GM21825 (cell line): ENCODE results near the gene TIMMDC1.
"Not testable (repeated sequence)": the region's sequence is repeated elsewhere in the genome, so short reads cannot be mapped to it uniquely, and the experiment has no call there.

Experiments
- ATAC-seq: cut with Tn5 transposase; IDR thresholded peaks from one replicate; pipeline ENCODE4 v1.9.1; 2021; ENCODE audit warnings: mild to moderate bottlenecking, moderate library complexity; ENCODE audit not compliant: unreplicated experiment

The TIMMDC1 gene

GRCh38 chr3:119553823-119554415 is 55.6 kb downstream of the TIMMDC1 start:
- no peak for ATAC-seq

DNA sequence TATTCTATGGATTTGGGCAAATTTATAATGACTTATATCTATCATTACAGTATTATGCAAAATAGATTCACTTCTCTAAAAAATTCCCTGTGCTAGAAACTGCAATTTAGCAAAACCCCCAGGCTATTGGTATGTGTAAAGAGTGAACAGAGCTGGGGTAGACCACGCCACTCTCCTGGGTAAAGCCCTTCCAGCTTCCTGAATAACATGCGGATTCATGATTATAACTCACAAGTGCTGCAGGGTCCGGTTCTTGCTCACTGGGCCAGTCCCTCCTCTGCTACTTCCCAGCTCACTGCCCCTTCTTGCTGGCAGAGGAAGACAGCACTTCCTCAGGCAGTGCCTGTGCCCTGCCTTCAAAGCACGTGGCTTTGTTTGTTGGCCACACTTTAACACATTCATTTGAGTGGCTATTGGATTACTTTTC is 57.0 kb downstream of the TIMMDC1 start:
- no peak for ATAC-seq

DNA sequence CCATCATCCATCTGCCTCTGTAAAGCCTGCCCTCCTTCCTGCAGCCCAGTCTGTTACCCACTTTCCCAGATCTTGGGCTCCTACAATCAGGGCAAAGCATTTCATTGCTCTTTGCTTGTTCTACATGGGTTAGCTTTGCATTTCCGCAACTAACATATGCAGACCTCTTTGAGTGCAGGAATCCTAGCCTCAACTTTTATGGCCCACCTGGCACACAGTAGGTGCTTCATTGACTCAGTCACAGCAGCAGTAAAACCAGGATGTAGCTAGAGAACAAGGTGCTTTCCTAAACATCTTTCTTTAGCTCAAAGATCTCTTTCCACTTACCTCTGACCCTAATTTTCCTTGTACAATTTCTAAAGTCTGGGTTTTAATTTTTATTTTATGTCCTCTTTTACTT is 57.6 kb downstream of the TIMMDC1 start:
- ATAC-seq = no peak

GRCh38 chr3:119557192-119557876 is 59.0 kb downstream of the TIMMDC1 start:
- no peak for ATAC-seq

DNA sequence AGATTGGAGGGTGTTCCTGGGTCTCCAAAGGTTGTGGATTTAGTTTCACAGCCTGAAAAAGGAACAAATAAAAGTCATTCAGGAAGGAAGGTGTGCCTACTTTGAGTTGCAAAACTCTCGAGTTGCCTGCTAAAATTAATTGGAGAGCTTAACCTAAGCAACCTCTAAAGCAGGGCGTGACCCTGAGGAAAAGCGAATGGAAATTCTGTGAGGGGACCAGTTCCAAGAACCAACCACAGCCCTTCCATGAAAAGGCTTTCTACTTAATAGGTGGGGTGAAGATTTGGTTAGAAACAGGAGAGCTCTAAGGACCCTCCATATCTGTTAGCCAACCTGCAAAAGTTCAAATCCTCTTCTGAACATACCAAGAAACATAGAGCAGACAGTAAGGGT is 59.5 kb downstream of the TIMMDC1 start:
- no peak for ATAC-seq

DNA sequence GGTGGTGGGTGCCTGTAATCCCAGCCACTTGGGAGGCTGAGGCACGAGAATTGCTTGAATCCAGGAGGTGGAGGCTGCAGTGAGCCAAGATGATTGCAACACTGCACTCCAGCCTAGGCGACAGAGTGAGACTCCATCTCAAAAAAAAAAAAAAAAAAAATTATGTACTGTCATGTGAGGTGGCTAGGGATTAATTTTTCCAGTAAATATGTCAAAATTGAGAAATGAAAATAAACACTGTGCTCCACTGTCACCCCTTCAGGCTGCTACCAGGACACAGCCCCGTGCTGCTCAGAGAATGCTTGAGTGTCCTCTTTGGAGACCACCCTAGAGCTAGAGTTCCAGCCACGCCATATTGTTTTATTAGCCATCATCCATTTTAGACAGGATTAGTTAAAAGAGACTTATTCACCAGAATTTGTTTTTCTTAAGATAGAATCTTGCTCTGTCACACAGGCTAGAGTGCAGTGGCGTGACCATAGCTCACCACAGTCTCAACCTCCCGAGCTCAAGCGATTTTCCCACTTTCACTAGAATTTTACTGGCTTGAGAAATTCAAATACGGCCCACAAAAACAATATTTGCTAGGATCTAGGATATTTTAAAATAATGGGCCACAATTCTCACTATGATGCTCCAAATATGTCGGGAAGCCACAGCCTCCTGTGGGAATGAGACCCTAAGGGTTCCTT is 60.4 kb downstream of the TIMMDC1 start:
- no peak for ATAC-seq

- ATAC-seq = peak; percentile 56
These were observed 61.2 kb downstream of the TIMMDC1 start, which contains the start of gene CD80 for GRCh38 chr3:119559441-119559963. CD80 (minus strand) TSS chr3:119559614; CDS start chr3:119557728, 1,886 bp downstream.

- no peak for ATAC-seq
These were observed 61.8 kb downstream of the TIMMDC1 start for GRCh38 chr3:119560160-119560559.

DNA sequence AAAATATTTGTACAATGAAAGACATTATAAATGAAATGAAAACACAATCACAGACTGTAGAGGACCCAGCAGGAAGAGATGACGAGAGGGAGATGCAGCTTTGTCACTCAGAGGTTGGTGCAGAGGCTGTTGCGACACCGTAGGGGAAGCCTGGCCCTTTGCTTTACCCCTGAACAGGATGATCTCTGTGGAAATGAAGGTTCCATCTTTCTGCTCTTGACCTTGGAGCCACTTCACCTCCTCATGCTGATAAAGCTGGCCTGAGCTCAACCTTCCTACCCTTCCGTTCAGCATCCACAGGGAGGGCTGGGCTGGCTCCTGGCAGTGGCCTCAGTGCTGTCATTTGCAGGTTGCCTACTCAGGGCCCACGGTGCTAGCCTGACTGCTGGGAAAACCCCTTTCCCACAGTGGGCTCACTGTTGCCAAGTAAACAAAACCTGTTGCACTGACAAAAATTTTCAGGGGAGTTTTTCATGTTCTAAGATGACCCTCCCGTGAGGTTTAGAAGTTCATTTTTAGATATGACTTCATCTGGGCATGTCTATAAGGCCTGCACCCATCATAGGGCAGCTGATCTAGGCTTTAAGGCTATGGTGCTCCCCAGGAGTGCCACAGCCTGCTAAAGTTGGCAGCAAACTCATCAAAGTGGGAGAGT is 64.1 kb downstream of the TIMMDC1 start:
- ATAC-seq = peak; percentile 73

DNA sequence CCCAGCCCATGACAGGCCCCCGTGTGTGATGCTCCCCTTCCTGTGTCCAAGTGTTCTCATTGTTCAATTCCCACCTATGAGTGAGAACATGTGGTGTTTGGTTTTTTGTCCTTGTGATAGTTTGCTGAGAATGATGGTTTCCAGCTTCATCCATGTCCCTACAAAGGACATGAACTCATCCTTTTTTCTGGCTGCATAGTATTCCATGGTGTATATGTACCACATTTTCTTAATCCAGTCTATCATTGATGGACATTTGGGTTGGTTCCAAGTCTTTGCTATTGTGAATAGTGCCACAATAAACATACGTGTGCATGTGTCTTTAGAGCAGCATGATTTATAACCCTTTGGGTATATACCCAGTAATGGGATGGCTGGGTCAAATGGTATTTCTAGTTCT is 65.0 kb downstream of the TIMMDC1 start:
- ATAC-seq = not testable (repeated sequence)

- ATAC-seq = no peak
These were observed 70.8 kb downstream of the TIMMDC1 start for GRCh38 chr3:119569156-119569555.

DNA sequence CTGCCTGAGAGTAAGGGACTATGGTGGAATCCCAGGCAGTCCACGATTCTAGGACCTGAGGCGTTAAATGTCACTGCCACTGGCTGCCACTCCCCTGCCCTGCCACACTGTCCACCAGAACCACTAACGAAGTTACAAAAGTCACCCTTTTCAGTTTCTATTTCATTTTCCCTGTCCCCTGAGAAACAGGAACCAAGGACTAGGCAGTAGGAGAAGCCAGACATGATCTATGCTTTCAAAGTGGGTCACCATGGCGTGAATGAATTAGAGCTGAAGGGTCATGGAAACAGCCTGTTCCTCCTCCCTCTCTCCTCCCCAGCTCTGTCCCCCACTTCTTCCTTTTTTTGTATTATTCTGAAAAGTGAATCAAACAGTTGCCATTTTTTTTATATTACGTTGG is 71.9 kb downstream of the TIMMDC1 start:
- peak; percentile 68 for ATAC-seq

DNA sequence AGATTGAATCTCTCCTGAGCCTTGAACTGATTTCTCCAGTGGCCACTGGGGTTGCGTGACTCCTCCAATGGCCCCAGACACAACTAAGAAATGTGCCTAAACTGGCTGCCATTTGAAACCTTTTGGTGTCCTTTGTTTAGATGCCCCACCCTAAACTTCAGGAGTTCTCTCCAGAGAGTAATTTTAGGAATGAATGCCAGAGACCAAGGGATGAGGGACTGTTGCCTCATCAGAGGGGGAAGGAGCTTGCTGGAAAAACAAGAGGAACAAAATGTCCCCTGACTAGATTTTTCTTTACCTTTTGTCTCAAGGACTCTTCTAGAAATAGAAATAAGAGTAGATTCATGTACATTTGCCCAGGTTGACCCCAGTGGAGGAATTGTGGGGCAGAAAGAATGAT is 72.9 kb downstream of the TIMMDC1 start:
- no peak for ATAC-seq

DNA sequence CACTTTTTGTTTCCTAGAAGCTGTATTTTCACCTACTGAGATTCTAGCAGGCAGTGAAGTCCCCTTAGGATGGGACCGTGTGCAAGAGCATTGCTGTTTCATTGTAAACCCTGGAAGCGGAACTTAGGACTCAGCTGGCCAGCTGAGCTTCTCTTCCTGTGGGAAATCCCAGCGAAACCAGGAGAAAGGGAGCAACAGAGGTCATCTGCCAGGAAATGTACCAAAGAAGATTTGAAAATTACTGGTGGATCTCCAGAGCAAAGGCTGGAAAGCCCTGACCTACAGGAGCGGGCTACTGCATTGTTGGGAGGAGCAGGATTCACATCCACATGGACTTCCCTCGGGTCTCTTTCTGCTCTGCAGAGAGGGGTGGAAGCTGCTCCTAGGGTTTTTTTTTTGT is 73.3 kb downstream of the TIMMDC1 start:
- no peak for ATAC-seq
